ENCODE results near the gene TESPA1.

TESPA1 gene

GRCh38 chr12:54932038-54932437 is 52.5 kb downstream of the TESPA1 start:
- CTCF ChIA-PET, result no interaction called here
- Mint-ChIP-seq H3K27ac (peak overlapping the region; percentile 15), H3K36me3 (peaks cover 52% of the 10 kb centered on the region), H3K4me1 (peaks cover 56% of the 10 kb centered on the region), H3K4me3 (no peak overlapping the region), H3K27me3 (no peaks in the 10 kb centered on the region), H3K9me3 (peaks cover 39% of the 10 kb centered on the region)
- no peak for DNase-seq

GRCh38 chr12:54929998-54930397 is 54.6 kb downstream of the TESPA1 start:
- H3K36me3 Mint-ChIP-seq, result peaks cover 36% of the 10 kb centered on the region
- H3K4me1 Mint-ChIP-seq, result peaks cover 36% of the 10 kb centered on the region
- no peak overlapping the region for H3K4me3 Mint-ChIP-seq
- no peak overlapping the region for H3K27ac Mint-ChIP-seq
- H3K9me3 Mint-ChIP-seq, result peaks cover 35% of the 10 kb centered on the region
- DNase-seq, result no peak
- H3K27me3 Mint-ChIP-seq, result no peaks in the 10 kb centered on the region
- CTCF ChIA-PET, result no interaction called here

DNA sequence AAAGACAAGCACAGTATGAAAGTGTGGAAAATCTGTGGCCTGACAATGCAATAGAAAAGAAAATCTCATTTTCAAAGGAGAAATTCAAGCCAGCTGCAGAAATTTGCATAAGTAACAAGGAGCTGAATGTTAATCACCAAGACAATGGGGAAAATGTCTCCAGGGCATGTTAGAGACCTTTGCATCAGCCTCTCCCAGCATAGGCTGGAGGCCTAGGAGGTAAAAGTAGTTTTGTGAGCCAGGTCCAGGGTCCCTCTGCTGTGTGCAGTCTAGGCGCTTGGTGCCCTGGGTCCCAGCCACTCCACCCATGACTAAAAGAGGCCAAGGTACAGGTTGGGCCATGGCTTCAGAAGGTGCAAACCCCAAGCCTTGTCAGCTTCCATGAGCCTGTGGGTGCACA is 58.3 kb downstream of the TESPA1 start:
- H3K36me3 Mint-ChIP-seq, result peaks cover 21% of the 10 kb centered on the region
- no peaks in the 10 kb centered on the region for H3K27me3 Mint-ChIP-seq
- DNase-seq, result no peak
- no peak overlapping the region for H3K27ac Mint-ChIP-seq
- H3K4me3 Mint-ChIP-seq, result no peak overlapping the region
- CTCF ChIA-PET, result interaction anchor here (0.5 to 1.3 kb wide), 2 partner anchors 38 to 70 kb away, joined by 3 to 4 read pairs; no protein-coding TSS in a partner anchor
- H3K4me1 Mint-ChIP-seq, result no peaks in the 10 kb centered on the region
- peaks cover 25% of the 10 kb centered on the region for H3K9me3 Mint-ChIP-seq

- peaks cover 14% of the 10 kb centered on the region for H3K9me3 Mint-ChIP-seq
- no peaks in the 10 kb centered on the region for H3K27me3 Mint-ChIP-seq
- H3K4me3 Mint-ChIP-seq, result no peak overlapping the region
- H3K36me3 Mint-ChIP-seq, result peaks cover 10% of the 10 kb centered on the region
- DNase-seq, result no peak
- CTCF ChIA-PET, result no interaction called here
- no peaks in the 10 kb centered on the region for H3K4me1 Mint-ChIP-seq
- no peak overlapping the region for H3K27ac Mint-ChIP-seq
Observed at GRCh38 chr12:54924972-54925707, 59.4 kb downstream of the TESPA1 start.

- Mint-ChIP-seq H3K36me3 (no peaks in the 10 kb centered on the region), H3K9me3 (peaks cover 2% of the 10 kb centered on the region)
- CTCF ChIA-PET, result no interaction called here
Observed at GRCh38 chr12:54917001-54917488, 67.5 kb downstream of the TESPA1 start.

More at GRCh38 chr12:54917001-54917488, 67.5 kb downstream of the TESPA1 start:
- H3K27ac Mint-ChIP-seq, result no peak overlapping the region
- no peak for DNase-seq
- no peaks in the 10 kb centered on the region for H3K27me3 Mint-ChIP-seq
- no peaks in the 10 kb centered on the region for H3K4me1 Mint-ChIP-seq
- H3K4me3 Mint-ChIP-seq, result no peak overlapping the region
